Activated naive CD8-positive, alpha-beta T cell (primary cell): ENCODE data around the gene SCRT2.
"Not testable (repeated sequence)": the region's sequence is repeated elsewhere in the genome, so short reads cannot be mapped to it uniquely, and the experiment has no call there.

ENCODE experiments used
- H3K27ac Mint-ChIP-seq: one replicate; pipeline ENCODE4 v1.8.0; 2021; ENCODE audit warnings: mixed read lengths
- H3K27me3 Mint-ChIP-seq: one replicate; pipeline ENCODE4 v1.8.0; 2021; ENCODE audit warnings: mixed read lengths
- H3K36me3 Mint-ChIP-seq: one replicate; pipeline ENCODE4 v1.8.0; 2021; ENCODE audit warnings: mixed read lengths
- H3K4me1 Mint-ChIP-seq: one replicate; pipeline ENCODE4 v1.8.0; 2021; ENCODE audit warnings: low read depth, mixed read lengths
- H3K4me3 Mint-ChIP-seq: one replicate; pipeline ENCODE4 v1.8.0; 2021; ENCODE audit warnings: mild to moderate bottlenecking, mixed read lengths
- H3K9me3 Mint-ChIP-seq: one replicate; pipeline ENCODE4 v1.8.0; 2021; ENCODE audit warnings: low read depth, mixed read lengths

SCRT2 gene

DNA sequence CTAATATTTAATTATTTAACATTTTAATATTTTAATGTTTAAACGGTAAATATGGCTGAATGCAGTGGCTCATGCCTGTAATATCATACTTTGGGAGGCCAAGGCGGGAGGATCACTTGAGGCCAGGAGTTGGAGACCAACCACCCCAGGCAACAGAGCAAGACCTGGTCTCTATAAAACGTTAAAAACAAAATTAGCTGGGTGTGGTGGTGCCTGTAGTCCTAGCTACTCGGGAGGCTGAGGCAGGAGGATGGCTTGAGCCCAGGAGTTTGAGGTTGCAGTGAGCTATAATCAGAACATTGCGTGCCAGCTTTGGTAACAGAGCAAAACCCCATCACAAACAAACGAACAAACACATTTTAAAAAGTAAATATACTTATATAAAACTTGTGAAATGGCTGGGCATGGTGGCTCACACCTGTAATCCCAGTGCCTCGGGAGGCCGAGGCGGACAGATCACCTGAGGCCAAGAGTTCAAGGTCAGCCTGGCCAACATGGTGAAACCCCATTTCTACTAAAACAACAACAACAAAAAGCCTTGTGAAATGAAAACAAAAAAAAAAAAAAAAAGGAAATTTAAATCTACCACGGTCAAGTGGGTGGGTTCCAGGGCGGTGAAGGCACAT lies 30.8 kb downstream of the SCRT2 start:
- no peaks in the 10 kb centered on the region for H3K9me3 Mint-ChIP-seq
- H3K36me3 Mint-ChIP-seq = peaks cover 7% of the 10 kb centered on the region
- H3K4me1 Mint-ChIP-seq = peaks cover 8% of the 10 kb centered on the region
- H3K27ac Mint-ChIP-seq = no peak overlapping the region
- peaks cover 6% of the 10 kb centered on the region for H3K27me3 Mint-ChIP-seq
- H3K4me3 Mint-ChIP-seq = no peak overlapping the region

DNA sequence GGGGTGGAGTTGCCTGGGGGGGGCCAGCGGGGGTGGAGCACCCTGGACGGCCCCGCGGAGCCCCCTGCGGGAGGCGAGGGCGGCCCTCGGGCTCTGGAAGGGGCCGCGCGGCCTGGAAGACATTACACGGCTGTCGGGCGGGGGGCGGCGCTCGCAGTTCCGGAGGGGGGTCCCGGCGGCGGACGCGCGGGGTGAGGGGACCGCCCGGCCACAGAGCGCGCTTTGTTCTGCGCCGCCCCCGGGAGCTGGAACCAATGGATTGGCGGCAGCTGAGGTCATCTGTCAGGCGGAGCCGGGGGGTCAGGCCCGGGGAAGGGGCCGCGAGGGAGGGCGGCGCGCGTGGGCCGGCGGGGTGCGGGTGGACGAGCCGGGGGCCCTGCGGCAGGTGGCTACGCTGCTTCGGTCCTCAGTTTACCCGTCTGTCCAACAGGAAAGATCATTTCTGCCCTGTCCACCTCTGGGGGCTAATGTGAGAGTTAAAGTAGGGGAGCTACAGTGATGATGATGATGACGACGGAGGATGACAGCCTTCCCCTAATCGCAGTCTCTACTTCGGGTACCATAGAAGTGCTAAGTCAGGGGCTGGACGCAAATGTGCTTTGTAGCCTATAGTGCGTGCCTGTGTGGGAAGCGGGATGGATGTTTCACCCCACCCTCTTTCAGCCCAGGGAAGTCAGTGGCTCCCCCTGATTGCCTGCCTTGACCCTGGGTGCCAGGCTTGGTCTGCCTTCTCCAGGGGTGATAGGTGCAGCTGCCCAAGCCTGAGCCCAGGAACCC lies 33.0 kb downstream of the SCRT2 start:
- Mint-ChIP-seq H3K27ac (no peak overlapping the region), H3K9me3 (no peaks in the 10 kb centered on the region), H3K27me3 (peaks cover 6% of the 10 kb centered on the region), H3K4me1 (peaks cover 8% of the 10 kb centered on the region), H3K36me3 (no peaks in the 10 kb centered on the region), H3K4me3 (peak overlapping the region; percentile 60)

GRCh38 chr20:642013-642397 lies 33.6 kb downstream of the SCRT2 start:
- not testable (repeated sequence) for H3K27ac Mint-ChIP-seq, H3K36me3 Mint-ChIP-seq, H3K9me3 Mint-ChIP-seq, H3K4me1 Mint-ChIP-seq, H3K27me3 Mint-ChIP-seq, H3K4me3 Mint-ChIP-seq

DNA sequence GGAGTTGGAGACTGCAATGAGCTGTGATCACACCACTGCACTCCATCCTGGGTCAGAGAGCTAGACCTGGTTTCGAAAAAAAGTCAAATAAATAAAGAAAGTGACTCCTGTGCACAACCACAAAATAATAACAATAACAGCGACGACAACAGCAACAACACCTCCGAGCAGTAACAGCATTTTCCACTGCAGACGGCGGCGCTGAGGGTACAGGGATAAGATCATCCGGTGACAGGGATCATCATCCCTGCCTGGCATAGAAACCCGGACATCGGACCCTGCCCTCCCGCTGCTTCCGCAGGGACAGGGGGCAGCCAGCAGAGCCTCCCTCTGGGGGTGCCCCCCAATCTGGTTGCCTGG lies 34.1 kb downstream of the SCRT2 start:
- Mint-ChIP-seq H3K4me1 (peaks cover 8% of the 10 kb centered on the region), H3K36me3 (no peaks in the 10 kb centered on the region), H3K4me3 (peak overlapping the region; percentile 69), H3K9me3 (no peaks in the 10 kb centered on the region), H3K27me3 (peaks cover 6% of the 10 kb centered on the region), H3K27ac (no peak overlapping the region)

DNA sequence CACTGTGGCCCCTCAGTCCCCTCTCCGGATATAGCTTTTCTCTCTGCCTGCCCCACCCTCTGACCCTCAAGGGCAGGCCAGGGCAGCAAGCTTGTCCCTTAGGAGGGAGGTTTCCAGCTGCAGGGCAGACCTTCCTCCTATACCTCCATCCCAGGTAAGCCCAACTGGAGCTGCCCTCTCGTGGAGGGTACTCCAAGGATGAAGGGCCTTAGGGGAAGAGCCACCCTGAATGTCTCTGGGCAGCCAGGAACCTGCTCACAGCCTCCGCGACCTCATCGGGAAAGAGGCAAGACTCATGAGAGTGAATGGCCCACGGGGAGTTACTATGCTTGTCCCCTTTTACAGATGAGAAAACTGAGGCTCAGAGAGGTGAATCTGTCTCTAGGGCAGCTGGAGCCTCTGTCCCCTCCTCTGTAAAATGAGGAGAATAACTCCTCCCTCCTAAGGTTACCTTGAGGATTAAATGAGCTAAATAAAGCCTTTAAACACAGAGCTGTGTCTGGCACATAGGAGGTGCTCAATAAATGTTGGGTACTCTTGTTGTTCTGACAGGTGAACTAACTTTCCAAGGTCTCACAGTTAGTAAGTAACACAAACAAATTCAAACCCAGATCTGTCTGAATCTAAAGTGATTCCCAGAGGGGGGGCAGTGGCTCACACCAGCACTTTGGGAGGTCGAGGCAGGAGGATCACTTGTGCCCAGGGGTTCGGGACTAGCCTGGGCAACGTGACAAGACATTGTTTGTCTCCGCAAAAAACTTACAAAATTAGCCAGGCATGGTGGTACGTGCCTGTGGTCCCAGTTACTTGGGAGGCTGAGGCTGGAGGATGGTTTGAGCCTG lies 34.7 kb downstream of the SCRT2 start:
- Mint-ChIP-seq H3K27me3 (peaks cover 6% of the 10 kb centered on the region), H3K9me3 (no peaks in the 10 kb centered on the region), H3K4me1 (peaks cover 8% of the 10 kb centered on the region), H3K4me3 (peak overlapping the region; percentile 69), H3K27ac (peak overlapping the region; percentile 16), H3K36me3 (no peaks in the 10 kb centered on the region)

GRCh38 chr20:638579-638978 lies 37.0 kb downstream of the SCRT2 start:
- Mint-ChIP-seq H3K36me3 (no peaks in the 10 kb centered on the region), H3K9me3 (no peaks in the 10 kb centered on the region), H3K27ac (no peak overlapping the region), H3K4me1 (peaks cover 8% of the 10 kb centered on the region), H3K4me3 (no peak overlapping the region), H3K27me3 (peaks cover 6% of the 10 kb centered on the region)

DNA sequence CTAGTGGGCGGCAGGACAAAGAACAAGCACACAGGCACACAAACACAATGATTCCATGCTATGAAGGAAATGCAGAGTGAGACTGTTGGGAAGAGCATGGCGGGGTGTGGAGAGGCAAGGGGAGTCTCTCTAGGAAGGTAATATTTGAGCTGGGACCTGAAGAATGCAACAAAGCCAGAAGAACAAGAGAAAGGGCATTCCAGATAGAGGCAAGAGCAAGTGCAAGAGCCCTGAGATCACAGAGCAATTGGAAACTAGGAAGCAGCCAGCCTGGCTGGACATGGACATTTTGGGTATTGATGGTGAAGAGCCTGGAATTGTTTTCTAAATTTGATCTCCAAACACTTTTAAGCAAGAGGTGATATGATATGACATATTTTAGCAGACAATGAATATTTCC lies 38.0 kb downstream of the SCRT2 start:
- Mint-ChIP-seq H3K4me1 (peaks cover 6% of the 10 kb centered on the region), H3K27me3 (no peaks in the 10 kb centered on the region), H3K36me3 (no peaks in the 10 kb centered on the region), H3K4me3 (no peak overlapping the region), H3K27ac (no peak overlapping the region), H3K9me3 (no peaks in the 10 kb centered on the region)

DNA sequence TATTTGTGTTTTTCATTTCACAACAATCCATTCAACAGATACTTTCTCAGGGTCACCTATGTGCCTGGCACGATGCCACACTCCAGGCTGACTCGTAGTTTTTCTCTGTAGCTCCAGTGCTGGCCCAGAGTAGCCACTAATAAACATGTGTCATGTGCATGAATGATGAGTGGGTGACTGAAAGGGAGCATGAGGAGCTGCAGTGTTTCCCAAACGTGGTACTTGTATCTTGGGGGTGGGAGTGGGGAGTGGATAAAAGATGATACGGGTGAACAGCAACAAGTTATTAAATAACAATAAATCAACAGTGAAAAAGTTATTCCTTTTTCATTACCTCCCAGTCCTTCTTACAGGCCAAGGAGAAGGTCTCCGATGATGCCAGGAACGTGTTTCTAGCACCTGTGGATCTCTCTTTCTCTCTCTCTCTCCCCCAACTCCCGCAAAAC lies 39.7 kb downstream of the SCRT2 start:
- Mint-ChIP-seq H3K27me3 (no peaks in the 10 kb centered on the region), H3K36me3 (no peaks in the 10 kb centered on the region), H3K4me3 (no peak overlapping the region), H3K27ac (no peak overlapping the region), H3K4me1 (no peaks in the 10 kb centered on the region), H3K9me3 (no peaks in the 10 kb centered on the region)

DNA sequence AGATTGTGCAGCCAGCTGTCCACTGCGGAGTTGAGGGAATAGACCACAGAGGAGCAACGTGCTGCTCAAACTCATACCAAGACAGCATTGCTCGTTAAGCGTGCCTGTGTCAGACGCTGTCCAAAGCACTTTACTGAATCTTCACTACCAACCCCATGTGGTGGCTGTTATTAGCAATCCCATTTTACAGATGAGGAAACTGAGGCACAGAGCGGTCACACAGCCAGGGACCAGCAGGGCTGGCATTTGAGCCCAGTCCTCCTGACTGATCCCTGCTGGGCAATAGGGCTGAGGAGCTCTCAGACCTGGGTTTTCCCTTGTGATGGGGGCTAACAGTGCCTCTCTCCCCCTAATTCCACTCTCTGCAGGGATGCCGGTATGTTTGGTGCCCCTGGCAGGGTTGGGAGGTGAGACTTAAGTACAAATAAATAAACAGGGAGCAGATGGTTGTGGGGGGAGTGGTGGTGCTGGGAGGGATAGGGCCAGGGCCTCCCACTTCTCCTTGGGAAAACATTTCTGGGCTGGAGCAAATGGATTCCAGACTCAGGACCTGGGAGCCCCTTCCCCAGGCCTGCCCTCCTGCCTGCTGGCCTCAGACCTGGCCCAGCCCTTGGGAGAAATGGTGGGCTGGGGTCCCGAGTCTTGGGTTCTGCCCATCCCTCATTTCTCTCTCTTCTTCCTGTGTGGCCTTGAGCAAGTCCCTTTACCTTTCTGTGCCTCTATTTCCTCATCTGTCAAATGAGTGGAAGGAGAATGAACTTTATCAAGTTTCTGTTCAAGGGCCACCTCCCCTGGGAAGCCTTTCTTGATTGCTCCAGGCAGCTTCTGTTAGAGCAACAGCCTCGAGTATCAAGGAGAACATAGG lies 40.3 kb downstream of the SCRT2 start:
- Mint-ChIP-seq H3K9me3 (no peaks in the 10 kb centered on the region), H3K4me1 (no peaks in the 10 kb centered on the region)

GRCh38 chr20:634148-634925 lies 41.3 kb downstream of the SCRT2 start:
- Mint-ChIP-seq H3K4me3 (no peak overlapping the region), H3K36me3 (no peaks in the 10 kb centered on the region), H3K27ac (no peak overlapping the region), H3K27me3 (peaks cover 3% of the 10 kb centered on the region), H3K4me1 (no peaks in the 10 kb centered on the region), H3K9me3 (no peaks in the 10 kb centered on the region)

More for the DNA sequence above, 40.3 kb downstream of the SCRT2 start:
- Mint-ChIP-seq H3K27me3 (no peaks in the 10 kb centered on the region), H3K4me3 (no peak overlapping the region), H3K36me3 (no peaks in the 10 kb centered on the region), H3K27ac (no peak overlapping the region)

DNA sequence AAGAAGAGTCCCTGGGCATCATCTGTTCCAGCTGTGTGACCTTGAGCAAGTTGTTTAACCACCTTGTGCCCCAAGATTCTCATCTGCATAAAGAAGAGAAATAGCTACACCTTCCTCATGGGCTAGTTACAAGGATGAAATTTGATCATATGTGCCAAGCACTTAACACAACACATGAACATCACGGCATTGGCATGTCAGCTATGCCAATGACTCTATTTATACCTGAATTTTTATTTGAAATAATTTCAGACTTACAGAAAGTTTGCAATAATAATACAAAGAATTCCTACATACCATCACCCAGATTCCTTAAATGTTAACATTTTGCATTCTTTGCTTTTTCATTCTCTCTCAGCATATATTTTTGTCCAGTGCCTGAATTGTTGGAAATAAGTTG lies 44.5 kb downstream of the SCRT2 start:
- H3K9me3 Mint-ChIP-seq = no peaks in the 10 kb centered on the region
- peaks cover 4% of the 10 kb centered on the region for H3K27me3 Mint-ChIP-seq
- no peak overlapping the region for H3K27ac Mint-ChIP-seq
- H3K4me1 Mint-ChIP-seq = no peaks in the 10 kb centered on the region
- no peak overlapping the region for H3K4me3 Mint-ChIP-seq
- H3K36me3 Mint-ChIP-seq = no peaks in the 10 kb centered on the region

- H3K27ac Mint-ChIP-seq = no peak overlapping the region
- H3K36me3 Mint-ChIP-seq = no peaks in the 10 kb centered on the region
- H3K4me3 Mint-ChIP-seq = no peak overlapping the region
- H3K4me1 Mint-ChIP-seq = no peaks in the 10 kb centered on the region
- peaks cover 3% of the 10 kb centered on the region for H3K9me3 Mint-ChIP-seq
- peaks cover 18% of the 10 kb centered on the region for H3K27me3 Mint-ChIP-seq
These were observed 49.0 kb downstream of the SCRT2 start for GRCh38 chr20:626579-626978.

DNA sequence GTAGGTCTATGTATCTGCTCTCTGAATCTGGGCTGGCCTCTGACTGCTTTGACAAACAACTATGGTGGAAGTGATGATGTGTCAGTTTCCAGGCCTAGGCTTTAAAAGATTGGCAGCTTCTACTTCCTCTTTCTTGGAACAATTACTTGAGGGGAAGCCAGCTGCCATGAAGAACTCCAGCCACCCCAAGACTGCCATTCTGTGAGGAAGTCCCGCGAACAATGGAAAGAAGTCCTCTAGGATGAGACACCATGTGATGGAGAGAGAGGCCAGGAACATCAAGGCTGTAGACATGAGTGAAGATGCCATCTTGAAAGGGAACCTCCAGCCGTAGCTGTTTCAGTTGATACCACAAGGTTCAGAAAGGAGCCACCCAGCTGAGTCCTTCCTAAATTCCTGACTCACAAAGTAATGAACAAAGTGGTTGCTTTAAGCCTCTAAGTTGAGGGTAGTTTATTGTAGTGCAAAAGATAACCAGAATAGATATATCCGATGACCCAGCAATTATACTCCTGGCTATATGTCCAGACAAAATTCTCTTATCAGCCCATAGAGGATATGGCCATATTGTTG lies 50.2 kb downstream of the SCRT2 start:
- H3K4me1 Mint-ChIP-seq = no peaks in the 10 kb centered on the region
- H3K27ac Mint-ChIP-seq = no peak overlapping the region
- H3K36me3 Mint-ChIP-seq = no peaks in the 10 kb centered on the region
- H3K9me3 Mint-ChIP-seq = peaks cover 3% of the 10 kb centered on the region
- peaks cover 24% of the 10 kb centered on the region for H3K27me3 Mint-ChIP-seq
- H3K4me3 Mint-ChIP-seq = no peak overlapping the region

DNA sequence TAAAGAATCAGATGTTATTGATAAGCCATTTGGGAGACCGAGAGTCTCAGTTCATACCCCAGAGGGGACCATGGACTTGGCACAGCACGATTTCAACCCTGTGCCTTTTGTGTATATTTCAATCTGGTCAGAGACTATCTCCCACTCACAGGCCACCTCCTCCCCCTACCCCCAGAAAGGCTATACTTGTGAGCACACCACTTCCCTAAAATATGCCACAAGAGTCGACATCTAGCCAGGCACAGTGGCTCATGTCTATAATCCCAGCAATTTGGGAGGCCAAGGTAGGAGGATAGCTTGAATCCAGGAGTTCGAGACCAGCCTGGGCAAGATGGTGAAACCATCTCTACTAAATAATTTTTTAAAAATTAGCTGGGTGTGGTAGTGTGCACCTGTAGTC lies 51.9 kb downstream of the SCRT2 start:
- Mint-ChIP-seq H3K9me3 (peaks cover 3% of the 10 kb centered on the region), H3K4me1 (no peaks in the 10 kb centered on the region), H3K27ac (no peak overlapping the region), H3K27me3 (peaks cover 29% of the 10 kb centered on the region), H3K4me3 (no peak overlapping the region), H3K36me3 (no peaks in the 10 kb centered on the region)
